Mesendoderm (in vitro differentiated cells): ENCODE measurements around the gene EMD.

Experiments used
- DNase-seq: peaks from one replicate; pipeline ENCODE4 v3.0.0; 2013
- H2AK5ac ChIP-seq: 2 replicates; pipeline ENCODE4 v1.6.1; 2013; ENCODE audit warnings: low read length, inconsistent platforms
- H2BK120ac ChIP-seq: 2 replicates; pipeline ENCODE4 v1.6.1; 2013; ENCODE audit warnings: low read depth, mild to moderate bottlenecking, low read length, moderate library complexity, mixed read lengths
- H2BK15ac ChIP-seq: replicated peaks from 2 replicates; pipeline ENCODE4 v1.6.1; 2013; ENCODE audit warnings: low read depth, mild to moderate bottlenecking, moderate library complexity
- H2BK5ac ChIP-seq: 2 replicates; pipeline ENCODE4 v1.6.1; 2013; ENCODE audit warnings: low read length, inconsistent platforms
- H3K18ac ChIP-seq: 2 replicates; pipeline ENCODE4 v1.6.1; 2013; ENCODE audit warnings: mild to moderate bottlenecking, low read length, mixed read lengths
- H3K23ac ChIP-seq: one replicate; pipeline ENCODE4 v1.6.1; 2013; ENCODE audit warnings: low read length
- H3K27ac ChIP-seq: 2 replicates; pipeline ENCODE4 v1.5.1; 2013; ENCODE audit warnings: low read depth, mild to moderate bottlenecking, inconsistent platforms, low read length, moderate library complexity
- H3K27me3 ChIP-seq: 2 replicates; pipeline ENCODE4 v1.6.1; 2013; ENCODE audit warnings: low read length, control low read depth, mild to moderate bottlenecking, inconsistent platforms; ENCODE audit not compliant: insufficient read depth, poor library complexity
- H3K36me3 ChIP-seq: 2 replicates; pipeline ENCODE4 v1.6.1; 2013; ENCODE audit warnings: low read length, inconsistent platforms; ENCODE audit not compliant: control insufficient read depth, insufficient read depth
- H3K4ac ChIP-seq: one replicate; pipeline ENCODE4 v1.6.1; 2013; ENCODE audit warnings: low read depth, mild to moderate bottlenecking, low read length, moderate library complexity
- H3K4me1 ChIP-seq: 2 replicates; pipeline ENCODE4 v1.6.1; 2013; ENCODE audit warnings: low read depth, low read length, inconsistent platforms; ENCODE audit not compliant: control insufficient read depth
- H3K4me2 ChIP-seq: 2 replicates; pipeline ENCODE4 v1.6.1; 2013; ENCODE audit warnings: low read length
- H3K4me3 ChIP-seq: 2 replicates; pipeline ENCODE4 v1.5.1; 2013; ENCODE audit warnings: mild to moderate bottlenecking, low read length
- H3K56ac ChIP-seq: one replicate; pipeline ENCODE4 v1.6.1; 2013; ENCODE audit warnings: low read length
- H3K79me1 ChIP-seq: 2 replicates; pipeline ENCODE4 v1.6.1; 2013; ENCODE audit warnings: low read length, inconsistent platforms
- H3K79me2 ChIP-seq: 2 replicates; pipeline ENCODE4 v1.6.1; 2013; ENCODE audit warnings: mild to moderate bottlenecking, low read length; ENCODE audit not compliant: control insufficient read depth, insufficient read depth
- H3K9ac ChIP-seq: 2 replicates; pipeline ENCODE4 v1.6.1; 2013; ENCODE audit warnings: low read length, inconsistent platforms
- H4K5ac ChIP-seq: one replicate; pipeline ENCODE4 v1.6.1; 2013; ENCODE audit warnings: low read length
- H4K8ac ChIP-seq: one replicate; pipeline ENCODE4 v1.6.1; 2013; ENCODE audit warnings: low read depth, mild to moderate bottlenecking, control low read depth, low read length, moderate library complexity
- WGBS: extraction: QIAGEN DNeasy Blood & Tissue Kit; methylation state at CpG from one replicate; pipeline ENCODE4 v1.1.7; 2013; ENCODE audit warnings: low lambda C conversion rate, missing lambda C conversion rate; ENCODE audit not compliant: insufficient coverage; ENCODE audit errors: extremely low coverage; 5-methylcytosine and 5-hydroxymethylcytosine counted together

EMD gene

DNA sequence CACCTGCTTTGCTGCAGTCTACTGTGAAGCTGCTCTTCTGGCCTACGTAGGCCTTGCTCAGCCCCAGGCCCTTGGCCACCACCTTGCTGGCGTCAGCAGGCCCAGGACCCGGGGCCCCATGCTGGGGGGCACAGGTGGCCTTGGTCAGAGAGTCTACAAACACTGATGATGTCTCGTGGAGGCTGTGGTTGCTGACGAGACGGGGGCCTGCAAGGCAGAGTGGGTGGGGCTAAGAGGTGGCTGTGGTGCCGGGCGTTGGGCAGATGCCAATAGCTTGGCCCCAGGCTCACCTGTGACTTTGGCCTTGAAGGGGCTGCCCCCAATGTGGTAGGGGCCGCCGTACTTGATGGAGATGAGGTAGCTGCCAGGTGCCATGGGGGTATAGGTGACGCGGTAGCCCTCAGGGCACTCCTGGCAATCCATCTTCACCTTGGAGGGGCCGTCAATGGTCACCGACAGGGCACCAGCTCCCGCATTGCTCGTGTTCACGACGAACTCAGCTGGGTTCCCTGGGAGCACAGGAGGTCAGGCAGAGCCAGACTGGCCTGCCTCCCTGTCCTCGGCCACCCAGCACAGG, 29.6 kb upstream of the EMD start:
- no peaks in the 10 kb centered on the region for H3K4me1 ChIP-seq
- no peak overlapping the region for H3K56ac ChIP-seq
- H3K18ac ChIP-seq, result no peak overlapping the region
- H3K9ac ChIP-seq, result no peak overlapping the region
- no peak overlapping the region for H2BK5ac ChIP-seq
- no peak for DNase-seq
- no peak overlapping the region for H2BK15ac ChIP-seq
- H3K79me2 ChIP-seq, result no peaks in the 10 kb centered on the region
- no peak overlapping the region for H4K5ac ChIP-seq
- H3K4me3 ChIP-seq, result no peak overlapping the region
- H3K27me3 ChIP-seq, result no peaks in the 10 kb centered on the region
- no peak overlapping the region for H3K27ac ChIP-seq
- no peak overlapping the region for H4K8ac ChIP-seq
- peaks cover 18% of the 10 kb centered on the region for H3K36me3 ChIP-seq
- no peak overlapping the region for H3K4ac ChIP-seq
- no peak overlapping the region for H2AK5ac ChIP-seq
- no peak overlapping the region for H3K23ac ChIP-seq
- no peaks in the 10 kb centered on the region for H3K79me1 ChIP-seq
- H2BK120ac ChIP-seq, result no peak overlapping the region
- WGBS, result no CpG with 5 or more reads among the region's 19 CpGs
- H3K4me2 ChIP-seq, result no peak overlapping the region

DNA sequence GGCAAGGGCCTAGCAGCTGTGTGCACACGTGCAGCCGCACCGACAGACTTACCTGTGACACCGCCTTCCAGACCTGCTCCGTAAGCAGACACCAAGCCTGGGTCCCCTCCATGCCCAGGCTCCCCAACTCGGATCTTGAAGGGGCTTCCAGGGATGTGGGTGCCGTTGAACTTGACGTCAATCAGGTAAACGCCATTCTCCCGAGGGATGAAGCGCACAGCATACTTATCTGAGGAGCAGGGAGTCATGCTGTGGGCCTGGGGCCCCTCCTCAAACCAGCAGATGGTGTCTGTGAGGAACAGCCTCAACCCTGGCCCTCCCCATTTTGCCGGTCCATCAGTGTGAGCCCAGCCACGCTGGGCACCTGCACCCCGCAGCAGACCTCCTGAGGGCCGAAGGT, 29.1 kb upstream of the EMD start:
- H3K4me1 ChIP-seq, result no peaks in the 10 kb centered on the region
- peaks cover 18% of the 10 kb centered on the region for H3K36me3 ChIP-seq
- no peaks in the 10 kb centered on the region for H3K27me3 ChIP-seq

DNA sequence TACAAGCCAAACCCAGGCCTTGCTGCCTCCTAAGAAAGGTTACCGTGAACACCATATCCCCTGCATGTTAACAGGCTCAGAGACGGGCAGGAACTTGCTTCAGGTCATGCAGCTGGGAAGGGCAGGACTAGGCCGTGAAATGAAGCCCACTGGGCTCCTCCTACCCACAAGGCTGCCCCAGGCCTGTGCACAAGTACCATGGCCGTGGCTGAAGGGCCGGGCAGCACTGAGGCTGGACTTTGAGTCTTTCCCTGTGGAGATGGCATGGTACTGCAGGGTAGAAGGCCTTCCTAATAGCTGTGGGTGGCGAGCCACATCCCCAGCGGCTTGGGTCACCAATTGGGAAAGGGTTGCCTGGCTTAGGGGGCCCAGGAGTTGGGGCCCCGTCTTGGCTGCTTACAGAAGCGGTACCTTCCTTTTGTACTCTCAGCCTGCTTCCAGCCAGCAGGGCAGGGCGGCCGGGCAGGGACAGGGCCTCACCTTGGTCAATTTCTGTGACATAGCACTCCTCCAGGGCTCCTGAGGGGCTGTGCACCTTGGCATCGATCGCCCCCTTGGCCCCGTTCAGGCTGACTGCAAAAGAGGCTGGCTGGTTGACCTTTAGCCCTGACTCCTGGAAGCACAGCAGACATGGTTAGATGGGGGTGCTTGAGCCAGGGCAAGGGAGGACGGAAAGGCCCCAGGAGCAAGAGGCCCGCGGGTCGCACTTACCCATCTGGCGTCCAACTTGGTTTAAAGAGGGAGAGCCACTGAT, 28.5 kb upstream of the EMD start:
- Histone ChIP-seq H3K18ac (no peak overlapping the region), H3K4me1 (no peaks in the 10 kb centered on the region), H3K27me3 (no peaks in the 10 kb centered on the region), H3K27ac (no peak overlapping the region), H4K8ac (no peak overlapping the region), H3K9ac (no peak overlapping the region), H3K79me1 (no peaks in the 10 kb centered on the region), H3K36me3 (peaks cover 18% of the 10 kb centered on the region), H3K23ac (no peak overlapping the region), H3K4me2 (no peak overlapping the region), H3K56ac (no peak overlapping the region), H2AK5ac (no peak overlapping the region), H3K79me2 (no peaks in the 10 kb centered on the region), H3K4me3 (no peak overlapping the region), H2BK120ac (no peak overlapping the region), H4K5ac (no peak overlapping the region), H2BK15ac (no peak overlapping the region), H3K4ac (no peak overlapping the region), H2BK5ac (no peak overlapping the region)
- peak; percentile 0 for DNase-seq
- no CpG with 5 or more reads among the region's 19 CpGs for whole genome bisulfite sequencing

More for the DNA sequence above, 29.1 kb upstream of the EMD start:
- Histone ChIP-seq H3K23ac (no peak overlapping the region), H2BK15ac (no peak overlapping the region), H2BK120ac (no peak overlapping the region), H2AK5ac (no peak overlapping the region), H3K4me2 (no peak overlapping the region), H3K18ac (no peak overlapping the region), H4K8ac (no peak overlapping the region), H3K4me3 (no peak overlapping the region), H3K79me1 (no peaks in the 10 kb centered on the region), H3K79me2 (no peaks in the 10 kb centered on the region), H3K4ac (no peak overlapping the region), H3K56ac (no peak overlapping the region), H3K9ac (no peak overlapping the region), H2BK5ac (no peak overlapping the region), H3K27ac (no peak overlapping the region), H4K5ac (no peak overlapping the region)
- no CpG with 5 or more reads among the region's 15 CpGs for WGBS
- DNase-seq, result peak; percentile 2

DNA sequence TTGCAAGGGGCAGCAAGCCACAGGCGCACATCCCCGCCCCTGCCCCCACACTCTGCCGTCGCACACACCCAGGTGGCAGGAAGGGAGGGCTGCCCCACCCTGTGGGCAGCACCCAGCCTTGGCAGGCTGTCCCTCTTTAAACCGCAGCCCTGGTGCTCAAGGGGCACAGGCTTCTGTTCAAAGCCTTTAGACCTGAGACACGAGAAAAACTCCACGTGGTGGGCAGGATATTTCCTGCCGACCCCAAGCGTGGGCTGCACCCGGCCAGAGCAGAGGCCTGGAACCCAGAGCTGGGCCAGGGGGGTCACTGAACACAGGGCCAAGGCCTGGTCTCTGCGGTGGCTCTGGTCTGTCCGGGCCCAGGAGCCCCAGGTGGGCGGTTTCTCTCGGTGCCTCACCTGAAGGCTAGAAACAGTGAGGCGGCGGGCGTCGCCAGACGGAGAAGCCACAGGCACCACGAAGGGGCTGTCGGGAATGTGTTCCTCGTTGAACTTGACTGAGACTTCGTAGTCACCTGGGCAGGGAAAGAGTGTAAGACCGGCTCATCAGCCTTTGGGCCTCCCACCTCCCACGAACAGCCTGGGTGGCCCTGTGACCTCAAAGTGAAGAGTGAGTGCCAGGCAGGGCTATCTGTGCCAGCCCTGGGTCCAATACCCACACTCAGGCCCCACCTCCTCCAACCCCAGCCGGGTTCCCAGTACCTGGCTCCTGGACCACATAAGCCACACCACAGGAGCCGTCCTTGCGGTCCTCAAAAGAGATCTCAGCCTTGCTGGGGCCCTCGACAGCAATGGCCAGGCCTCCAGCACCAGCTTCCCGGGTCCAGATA, 27.7 kb upstream of the EMD start:
- H3K4me2 ChIP-seq, result no peak overlapping the region
- H4K5ac ChIP-seq, result no peak overlapping the region
- H2AK5ac ChIP-seq, result no peak overlapping the region
- no peak overlapping the region for H2BK15ac ChIP-seq
- no peak overlapping the region for H3K9ac ChIP-seq
- H3K27ac ChIP-seq, result no peak overlapping the region
- no peak overlapping the region for H2BK5ac ChIP-seq
- peaks cover 18% of the 10 kb centered on the region for H3K36me3 ChIP-seq
- no peak overlapping the region for H3K4ac ChIP-seq
- no peaks in the 10 kb centered on the region for H3K79me2 ChIP-seq
- DNase-seq, result peak; percentile 0
- no peak overlapping the region for H3K56ac ChIP-seq
- no peak overlapping the region for H3K4me3 ChIP-seq
- H3K23ac ChIP-seq, result no peak overlapping the region
- H4K8ac ChIP-seq, result no peak overlapping the region
- no peaks in the 10 kb centered on the region for H3K4me1 ChIP-seq
- no peaks in the 10 kb centered on the region for H3K79me1 ChIP-seq
- H3K27me3 ChIP-seq, result no peaks in the 10 kb centered on the region
- no CpG with 5 or more reads among the region's 30 CpGs for WGBS
- no peak overlapping the region for H3K18ac ChIP-seq
- no peak overlapping the region for H2BK120ac ChIP-seq

DNA sequence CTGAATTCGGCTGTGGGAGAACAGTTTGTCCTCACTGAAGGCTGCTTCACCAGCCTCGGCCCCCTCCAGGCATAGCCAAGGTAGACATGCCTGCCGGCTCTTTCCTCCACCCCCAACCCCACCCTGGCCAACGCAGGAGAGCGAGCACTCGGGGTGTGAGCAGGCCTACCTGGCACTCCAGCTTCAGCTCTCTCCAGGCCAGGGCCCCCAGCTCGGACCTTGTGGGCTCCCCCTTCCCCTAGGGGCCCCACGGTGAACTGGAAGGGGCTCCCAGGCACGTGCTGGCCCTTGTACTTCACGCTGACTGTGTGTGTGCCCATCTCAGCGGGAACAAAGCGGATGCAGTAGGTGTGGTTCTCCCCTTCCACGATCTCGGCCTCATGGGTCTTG, 27.1 kb upstream of the EMD start:
- Histone ChIP-seq H3K36me3 (peaks cover 18% of the 10 kb centered on the region), H4K5ac (no peak overlapping the region), H3K56ac (no peak overlapping the region), H3K4me2 (no peak overlapping the region), H3K23ac (no peak overlapping the region), H3K79me2 (no peaks in the 10 kb centered on the region), H2BK5ac (no peak overlapping the region), H3K27me3 (no peaks in the 10 kb centered on the region), H3K79me1 (no peaks in the 10 kb centered on the region), H2AK5ac (no peak overlapping the region), H3K4me3 (no peak overlapping the region), H2BK120ac (no peak overlapping the region), H3K9ac (no peak overlapping the region), H3K27ac (no peak overlapping the region), H3K18ac (no peak overlapping the region), H3K4me1 (no peaks in the 10 kb centered on the region), H3K4ac (no peak overlapping the region), H4K8ac (no peak overlapping the region), H2BK15ac (no peak overlapping the region)
- DNase-seq, result no peak
- no CpG with 5 or more reads among the region's 14 CpGs for WGBS
